IMR-90 (cell line): ENCODE data around the gene TP53TG5. TPM values are rescaled to one million over a fixed set of nuclear protein-coding genes. Genes with fewer than 3 reads are reported as not detected.

ENCODE experiments used
- ATAC-seq: fragments of 200-7000 bp; cut with Tn5 transposase; 2 replicates; pipeline ENCODE4 v1.9.1; 2020; ENCODE audit warnings: low read depth, mild to moderate bottlenecking, moderate library complexity
- BruUV-seq: library from RNA; stranded (reverse); fragments of 400-500 nt; replicated peaks from 2 replicates; lab custom pipeline; 2021; lab: Mats Ljungman, UMichigan
- CTCF ChIA-PET: fragments of 300-600 bp; formaldehyde crosslinking; extraction: SDS; loops from one replicate; lab custom pipeline; 2021; ENCODE audit warnings: antibody characterized with exemption; lab: Yijun Ruan, JAX
- POLR2A ChIA-PET: fragments of 300-600 bp; sonication (Branson Sonifier 250); formaldehyde crosslinking; loops from one replicate; lab custom pipeline; 2022; ENCODE audit warnings: antibody characterized with exemption; ENCODE audit not compliant: unreplicated experiment; lab: Charles Lee
- DNase-seq: peaks from one replicate; pipeline ENCODE4 v3.0.0; 2013
- H2AFZ ChIP-seq: replicated peaks from 2 replicates; pipeline ENCODE3; 2013; ENCODE audit warnings: low read length, mild to moderate bottlenecking; ENCODE audit not compliant: poor library complexity
- H2AK5ac ChIP-seq: 2 replicates; pipeline ENCODE4 v1.6.1; 2013; ENCODE audit warnings: low read depth, low read length, inconsistent platforms
- H2AK9ac ChIP-seq: replicated peaks from 2 replicates; pipeline ENCODE3; 2013; ENCODE audit warnings: mild to moderate bottlenecking, low read depth, low read length, moderate library complexity; ENCODE audit not compliant: poor library complexity
- H2BK120ac ChIP-seq: 2 replicates; pipeline ENCODE4 v1.6.1; 2013; ENCODE audit warnings: low read depth, low read length, inconsistent platforms
- H2BK15ac ChIP-seq: 3 replicates; pipeline ENCODE4 v1.6.1; 2013; ENCODE audit warnings: low read depth, low read length, inconsistent platforms
- H2BK20ac ChIP-seq: 2 replicates; pipeline ENCODE4 v1.6.1; 2013; ENCODE audit warnings: low read depth, mild to moderate bottlenecking, inconsistent platforms, low read length, moderate library complexity
- H2BK5ac ChIP-seq: 2 replicates; pipeline ENCODE4 v1.6.1; 2013; ENCODE audit warnings: mild to moderate bottlenecking, low read depth, low read length, inconsistent platforms; ENCODE audit not compliant: poor library complexity, severe bottlenecking
- H3K14ac ChIP-seq: replicated peaks from 2 replicates; pipeline ENCODE4 v1.6.1; 2013; ENCODE audit warnings: low read depth, low read length, inconsistent platforms
- H3K18ac ChIP-seq: 2 replicates; pipeline ENCODE4 v1.6.1; 2013; ENCODE audit warnings: low read depth, low read length, control low read depth
- H3K23ac ChIP-seq: 2 replicates; pipeline ENCODE4 v1.6.1; 2013; ENCODE audit warnings: low read depth, low read length, inconsistent platforms
- H3K27ac ChIP-seq: 2 replicates; pipeline ENCODE4 v1.5.1; 2013; ENCODE audit warnings: mild to moderate bottlenecking, control low read depth, low read length; ENCODE audit not compliant: insufficient read depth
- H3K27me3 ChIP-seq: 2 replicates; pipeline ENCODE4 v1.6.1; 2013; ENCODE audit warnings: low read length; ENCODE audit not compliant: control insufficient read depth, insufficient read depth
- H3K36me3 ChIP-seq: 2 replicates; pipeline ENCODE4 v1.6.1; 2013; ENCODE audit warnings: low read length, mixed read lengths; ENCODE audit not compliant: control insufficient read depth, insufficient read depth
- H3K4ac ChIP-seq: 2 replicates; pipeline ENCODE4 v1.6.1; 2013; ENCODE audit warnings: low read depth, low read length, inconsistent platforms
- H3K4me1 ChIP-seq: 2 replicates; pipeline ENCODE4 v1.6.1; 2013; ENCODE audit warnings: low read length, mixed read lengths; ENCODE audit not compliant: control insufficient read depth, insufficient read depth
- H3K4me2 ChIP-seq: 2 replicates; pipeline ENCODE4 v1.6.1; 2013; ENCODE audit warnings: low read depth, mild to moderate bottlenecking, control low read depth, low read length, moderate library complexity
- H3K4me3 ChIP-seq: 2 replicates; pipeline ENCODE4 v1.5.1; 2013; ENCODE audit warnings: low read depth, mild to moderate bottlenecking, control low read depth, low read length, moderate library complexity; ENCODE audit not compliant: insufficient read depth
- H3K56ac ChIP-seq: 2 replicates; pipeline ENCODE4 v1.6.1; 2013; ENCODE audit warnings: low read length, inconsistent platforms; ENCODE audit not compliant: insufficient read depth; ENCODE audit errors: extremely low read depth
- H3K79me1 ChIP-seq, 2 experiments: 2 replicates each; pipeline ENCODE4 v1.6.1; 2013; ENCODE audit warnings: low read length in 2 of 2, inconsistent platforms in 1 of 2, low read depth in 1 of 2
- H3K9ac ChIP-seq: 2 replicates; pipeline ENCODE4 v1.6.1; 2013; ENCODE audit warnings: low read depth, low read length, control low read depth
- H3K9me1 ChIP-seq: 2 replicates; pipeline ENCODE4 v1.6.1; 2013; ENCODE audit warnings: low read length, inconsistent platforms; ENCODE audit not compliant: insufficient read depth
- H3K9me3 ChIP-seq: 2 replicates; pipeline ENCODE4 v1.6.1; 2013; ENCODE audit warnings: low read length; ENCODE audit not compliant: control insufficient read depth, insufficient read depth
- H4K20me1 ChIP-seq: 2 replicates; pipeline ENCODE4 v1.6.1; 2013; ENCODE audit warnings: low read length, inconsistent platforms; ENCODE audit not compliant: insufficient read depth
- H4K5ac ChIP-seq: 2 replicates; pipeline ENCODE4 v1.6.1; 2013; ENCODE audit warnings: mild to moderate bottlenecking, low read depth, low read length, control low read depth
- H4K8ac ChIP-seq, 2 experiments: 2 replicates each; pipeline ENCODE4 v1.6.1; 2013; ENCODE audit warnings: low read depth in 2 of 2, low read length in 2 of 2, control low read depth in 1 of 2, inconsistent platforms in 1 of 2
- H4K91ac ChIP-seq: 2 replicates; pipeline ENCODE4 v1.6.1; 2013; ENCODE audit warnings: low read depth, low read length, inconsistent platforms; ENCODE audit not compliant: insufficient read depth
- BHLHE40 ChIP-seq: fragments of 150-350 bp; IDR thresholded peaks from 2 replicates; pipeline ENCODE4 v1.6.1; 2016; ENCODE audit warnings: mild to moderate bottlenecking, low read depth, low read length
- CEBPB ChIP-seq: IDR thresholded peaks from 2 replicates; pipeline ENCODE4 v1.6.1; 2012; ENCODE audit warnings: low read depth, low read length, improper control_type of control experiment
- CHD1 ChIP-seq: IDR thresholded peaks from 2 replicates; pipeline ENCODE4 v1.6.1; 2012; ENCODE audit warnings: low read depth, low read length, improper control_type of control experiment
- CTCF ChIP-seq: conservative IDR thresholded peaks from 2 replicates; pipeline ENCODE4 v1.5.1; 2012; ENCODE audit warnings: mild to moderate bottlenecking, low read depth, low read length, improper control_type of control experiment
- MAFK ChIP-seq: IDR thresholded peaks from 2 replicates; pipeline ENCODE4 v1.6.1; 2012; ENCODE audit warnings: low read depth, low read length, improper control_type of control experiment
- MAZ ChIP-seq: IDR thresholded peaks from 2 replicates; pipeline ENCODE4 v1.6.1; 2012; ENCODE audit warnings: low read depth, mild to moderate bottlenecking, low read length, improper control_type of control experiment, moderate library complexity, borderline replicate concordance
- MXI1 ChIP-seq: IDR thresholded peaks from 2 replicates; pipeline ENCODE4 v1.6.1; 2012; ENCODE audit warnings: low read depth, mild to moderate bottlenecking, low read length, moderate library complexity, borderline replicate concordance
- NFE2L2 ChIP-seq: fragments of 150-350 bp; IDR thresholded peaks from 2 replicates; pipeline ENCODE4 v1.6.1; 2016; ENCODE audit warnings: low read depth, mild to moderate bottlenecking, low read length
- POLR2A ChIP-seq: IDR thresholded peaks from 2 replicates; pipeline ENCODE4 v1.6.1; 2012; ENCODE audit warnings: mild to moderate bottlenecking, low read depth, low read length
- RAD21 ChIP-seq: IDR thresholded peaks from 2 replicates; pipeline ENCODE4 v1.6.1; 2012; ENCODE audit warnings: low read length, improper control_type of control experiment
- RCOR1 ChIP-seq: IDR thresholded peaks from 2 replicates; pipeline ENCODE4 v1.6.1; 2012; ENCODE audit warnings: mild to moderate bottlenecking, low read length, improper control_type of control experiment; ENCODE audit not compliant: insufficient replicate concordance
- RFX5 ChIP-seq: IDR thresholded peaks from 2 replicates; pipeline ENCODE4 v1.8.0; 2012; ENCODE audit warnings: low read depth, mild to moderate bottlenecking, low read length, moderate library complexity
- SMC3 ChIP-seq: fragments of 150-350 bp; IDR thresholded peaks from 2 replicates; pipeline ENCODE4 v1.6.1; 2016; ENCODE audit warnings: low read depth, mild to moderate bottlenecking, antibody characterized with exemption, low read length, moderate library complexity
- WGBS, 2 experiments: methylation state at CpG; one replicate each; pipeline versions ENCODE4 v1.1.5 to v1.1.7; 2013; ENCODE audit warnings: missing lambda C conversion rate in 2 of 2; ENCODE audit not compliant: insufficient read length in 1 of 2; ENCODE audit errors: extremely low coverage in 2 of 2; 5-methylcytosine and 5-hydroxymethylcytosine counted together
- dilution Hi-C: fragments of 300-500 bp; cut with HindIII; formaldehyde crosslinking; loops from one replicate; pipeline ENCODE4 v1.14.3; 2018; ENCODE audit warnings: low sequenced_read_pairs; ENCODE audit not compliant: unreplicated experiment
- in situ Hi-C: fragments of 300-500 bp; cut with MboI; formaldehyde crosslinking; loops from 3 replicates; pipeline ENCODE4 v1.14.3; 2019; ENCODE audit warnings: low sequenced_read_pairs, inconsistent platforms, mixed read lengths
- intact Hi-C: fragments of 100-400 bp; cut with micrococcal nuclease; formaldehyde crosslinking; loops from 2 replicates; pipeline ENCODE4 v1.10.0; 2022
- polyA plus RNA-seq, 3 experiments: library from polyadenylated mRNA; depleted of rRNA; stranded (reverse); fragments of >200 nt; gene quantifications; 2 replicates each; pipeline ENCODE4 v1.2.3, GENCODE V29; 2012; ENCODE audit warnings: low replicate concordance in 1 of 3
- total RNA-seq: library from RNA; depleted of rRNA; stranded (reverse); fragments of >200 nt; gene quantifications from 2 replicates; pipeline ENCODE4 v1.2.3, GENCODE V29; 2012
- TF ChIP-seq, protein P1 (sequence below): fragments of 150-350 bp; IDR thresholded peaks from 2 replicates; pipeline ENCODE4 v1.6.1; 2017; ENCODE audit warnings: mild to moderate bottlenecking, antibody characterized with exemption, low read length, low read depth
- TF ChIP-seq, protein P2 (sequence below): fragments of 150-350 bp; IDR thresholded peaks from 2 replicates; pipeline ENCODE4 v1.6.1; 2016; ENCODE audit warnings: low read depth, mild to moderate bottlenecking, low read length, moderate library complexity, borderline replicate concordance

TP53TG5 gene
- total and polyA plus RNA-seq, 2 of the 4 experiments (the other 2 are of a cell fraction), result not detected

DNA sequence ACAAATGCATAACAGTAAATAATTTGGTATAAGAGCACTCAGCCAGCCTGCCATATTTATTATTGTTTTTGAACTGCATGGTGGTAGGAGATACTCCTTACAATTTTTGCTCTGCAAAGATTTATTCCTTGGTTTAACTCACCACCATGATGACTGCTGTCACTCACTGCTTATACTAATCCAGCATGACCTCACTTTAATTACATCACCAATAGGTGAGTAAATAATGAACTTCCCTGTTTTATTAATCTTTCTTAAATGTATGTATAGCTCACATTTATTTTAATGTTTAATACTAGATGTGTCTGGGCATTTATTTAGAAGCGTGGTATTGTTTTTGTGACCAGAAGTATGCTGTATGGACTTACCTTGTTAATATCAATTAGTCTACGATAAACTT, 12.8 kb upstream of the TP53TG5 start:
- ATAC-seq (no peak), DNase-seq (no peak)
- H3K14ac ChIP-seq, result no peak overlapping the region
- no peaks in the 10 kb centered on the region for H3K4me1 ChIP-seq
- BruUV-seq, result no TSS peak
- no peak overlapping the region for H2BK20ac ChIP-seq
- H2AK9ac ChIP-seq, result no peak overlapping the region
- no peak overlapping the region for H2AFZ ChIP-seq
- H2BK120ac ChIP-seq, result no peak overlapping the region
- POLR2A ChIA-PET, result no interaction called here
- H2AK5ac ChIP-seq, result no peak overlapping the region
- H3K9ac ChIP-seq, result no peak overlapping the region
- H3K4me2 ChIP-seq, result no peak overlapping the region
- intact Hi-C loops, result no loop called here
- in situ Hi-C loops, result no loop called here
- H4K20me1 ChIP-seq, result no peaks in the 10 kb centered on the region
- H4K8ac ChIP-seq, result no peak overlapping the region
- H2BK5ac ChIP-seq, result no peak overlapping the region
- H2BK15ac ChIP-seq, result no peak overlapping the region
- no peak overlapping the region for H4K91ac ChIP-seq
- no CpG with 5 or more reads among the region's 2 CpGs for WGBS, 2 experiments
- TF ChIP-seq MAZ (no peak), CHD1 (no peak), SMC3 (no peak), BHLHE40 (no peak), POLR2A (no peak), CEBPB (no peak), RCOR1 (no peak), RAD21 (no peak), NFE2L2 (no peak), RFX5 (no peak), MAFK (no peak), CTCF (no peak), MXI1 (no peak)
- TF ChIP-seq, protein P1, sequence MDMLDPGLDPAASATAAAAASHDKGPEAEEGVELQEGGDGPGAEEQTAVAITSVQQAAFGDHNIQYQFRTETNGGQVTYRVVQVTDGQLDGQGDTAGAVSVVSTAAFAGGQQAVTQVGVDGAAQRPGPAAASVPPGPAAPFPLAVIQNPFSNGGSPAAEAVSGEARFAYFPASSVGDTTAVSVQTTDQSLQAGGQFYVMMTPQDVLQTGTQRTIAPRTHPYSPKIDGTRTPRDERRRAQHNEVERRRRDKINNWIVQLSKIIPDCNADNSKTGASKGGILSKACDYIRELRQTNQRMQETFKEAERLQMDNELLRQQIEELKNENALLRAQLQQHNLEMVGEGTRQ, result no peak
- TF ChIP-seq, protein P2, sequence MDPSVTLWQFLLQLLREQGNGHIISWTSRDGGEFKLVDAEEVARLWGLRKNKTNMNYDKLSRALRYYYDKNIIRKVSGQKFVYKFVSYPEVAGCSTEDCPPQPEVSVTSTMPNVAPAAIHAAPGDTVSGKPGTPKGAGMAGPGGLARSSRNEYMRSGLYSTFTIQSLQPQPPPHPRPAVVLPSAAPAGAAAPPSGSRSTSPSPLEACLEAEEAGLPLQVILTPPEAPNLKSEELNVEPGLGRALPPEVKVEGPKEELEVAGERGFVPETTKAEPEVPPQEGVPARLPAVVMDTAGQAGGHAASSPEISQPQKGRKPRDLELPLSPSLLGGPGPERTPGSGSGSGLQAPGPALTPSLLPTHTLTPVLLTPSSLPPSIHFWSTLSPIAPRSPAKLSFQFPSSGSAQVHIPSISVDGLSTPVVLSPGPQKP, result no peak
- dilution Hi-C loops, result no loop called here
- no peaks in the 10 kb centered on the region for H3K36me3 ChIP-seq
- CTCF ChIA-PET, result interaction anchor here (0.6 to 1.2 kb wide), 3 partner anchors 17 to 790 kb away, joined by 3 to 6 read pairs (median 3); no protein-coding TSS in a partner anchor
- no peaks in the 10 kb centered on the region for H3K79me1 ChIP-seq
- no peak overlapping the region for H3K18ac ChIP-seq
- H3K9me1 ChIP-seq, result no peaks in the 10 kb centered on the region
- H3K9me3 ChIP-seq, result no peaks in the 10 kb centered on the region
- no peaks in the 10 kb centered on the region for H3K27me3 ChIP-seq
- H3K27ac ChIP-seq, result no peak overlapping the region
- H4K5ac ChIP-seq, result no peak overlapping the region
- H3K4me3 ChIP-seq, result no peak overlapping the region
- no peak overlapping the region for H3K56ac ChIP-seq
- H3K4ac ChIP-seq, result no peak overlapping the region
- H3K23ac ChIP-seq, result no peak overlapping the region
